Midbrain (tissue), 1 donor: ENCODE data around the gene MYO7B.
"Not testable (repeated sequence)": the region's sequence is repeated elsewhere in the genome, so short reads cannot be mapped to it uniquely, and the experiment has no call there.

ENCODE experiments used
- DNase-seq: peaks from one replicate; lab custom pipeline; 2025; lab: John Stamatoyannopoulos, UW

Gene MYO7B

DNA sequence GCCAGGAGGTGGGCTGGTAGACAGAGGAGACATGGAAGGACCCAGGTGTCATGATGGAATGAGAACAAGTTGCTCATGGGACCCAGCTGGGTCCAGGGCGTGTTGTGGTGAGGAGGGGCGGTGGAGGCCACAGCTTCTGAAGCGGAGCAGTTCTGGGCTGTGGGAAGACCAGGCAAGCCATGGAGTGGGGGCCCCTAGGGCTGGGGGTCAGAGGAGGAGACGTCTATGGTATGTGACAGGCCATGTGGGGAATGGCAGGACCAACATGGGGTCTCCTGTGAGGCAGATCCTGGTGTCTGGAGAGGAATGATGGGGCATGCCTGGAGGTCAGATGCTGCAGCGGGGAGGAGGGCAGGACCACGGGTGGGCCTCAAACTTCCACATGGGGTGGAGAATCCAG lies 16.9 kb downstream of the MYO7B start:
- no peak for DNase-seq

DNA sequence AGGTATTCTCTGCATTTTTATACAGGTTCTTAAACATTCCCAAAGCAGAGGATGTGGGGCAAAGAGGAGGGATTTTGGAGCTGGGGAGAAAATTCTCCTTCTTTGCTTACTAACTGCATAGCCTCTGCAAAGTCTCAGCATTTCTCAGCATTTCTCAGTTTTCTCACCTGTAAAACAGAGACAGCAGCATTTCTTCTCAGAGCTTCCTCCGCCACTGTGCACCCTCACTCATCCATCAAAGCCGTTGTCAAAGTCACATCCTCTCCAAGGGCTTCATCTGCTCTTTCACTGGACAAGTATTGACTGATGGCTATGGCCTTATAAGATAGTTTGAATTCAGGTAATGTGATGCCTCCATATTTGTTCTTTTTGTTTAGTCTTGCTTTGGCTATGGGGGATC lies 17.4 kb downstream of the MYO7B start:
- no peak for DNase-seq

DNA sequence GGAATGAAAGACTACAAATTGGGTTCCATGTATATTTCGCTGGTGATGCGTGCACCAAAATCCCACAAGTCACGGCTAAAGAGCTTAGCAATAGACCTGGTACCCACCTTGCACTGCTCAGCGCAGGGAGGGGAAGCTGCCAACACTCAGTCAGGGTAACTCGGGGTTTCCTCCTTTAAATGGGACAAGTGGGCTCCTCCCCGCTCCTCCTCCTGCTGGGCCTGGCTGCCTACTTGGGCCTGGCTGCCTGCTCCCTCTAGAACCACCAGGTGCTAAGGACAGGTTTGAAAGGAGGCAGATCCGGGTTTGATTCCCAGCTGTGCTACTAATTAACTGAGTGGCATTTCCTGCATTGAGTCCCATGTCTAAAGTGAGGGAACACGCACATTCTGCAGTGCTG lies 23.4 kb downstream of the MYO7B start:
- no peak for DNase-seq

DNA sequence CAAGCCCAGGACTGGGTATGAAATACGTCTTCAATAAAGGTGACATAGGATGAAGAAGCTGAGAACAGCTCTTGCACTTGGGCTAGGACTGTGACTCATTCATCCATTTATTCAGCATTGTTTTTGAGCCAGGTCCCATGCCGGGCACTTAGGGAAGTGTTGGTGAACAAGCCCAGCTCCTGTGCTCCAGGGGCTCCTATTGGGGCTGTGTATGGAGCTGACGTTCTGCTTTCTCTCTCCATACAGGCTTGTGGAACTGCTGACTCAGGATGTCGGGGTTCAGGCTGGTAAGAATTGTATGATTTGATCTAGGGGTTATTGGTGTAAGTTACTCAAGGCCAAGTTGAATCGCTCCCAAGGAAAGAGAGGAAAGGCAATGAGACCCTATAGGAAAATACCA lies 24.0 kb downstream of the MYO7B start:
- DNase-seq, result no peak

DNA sequence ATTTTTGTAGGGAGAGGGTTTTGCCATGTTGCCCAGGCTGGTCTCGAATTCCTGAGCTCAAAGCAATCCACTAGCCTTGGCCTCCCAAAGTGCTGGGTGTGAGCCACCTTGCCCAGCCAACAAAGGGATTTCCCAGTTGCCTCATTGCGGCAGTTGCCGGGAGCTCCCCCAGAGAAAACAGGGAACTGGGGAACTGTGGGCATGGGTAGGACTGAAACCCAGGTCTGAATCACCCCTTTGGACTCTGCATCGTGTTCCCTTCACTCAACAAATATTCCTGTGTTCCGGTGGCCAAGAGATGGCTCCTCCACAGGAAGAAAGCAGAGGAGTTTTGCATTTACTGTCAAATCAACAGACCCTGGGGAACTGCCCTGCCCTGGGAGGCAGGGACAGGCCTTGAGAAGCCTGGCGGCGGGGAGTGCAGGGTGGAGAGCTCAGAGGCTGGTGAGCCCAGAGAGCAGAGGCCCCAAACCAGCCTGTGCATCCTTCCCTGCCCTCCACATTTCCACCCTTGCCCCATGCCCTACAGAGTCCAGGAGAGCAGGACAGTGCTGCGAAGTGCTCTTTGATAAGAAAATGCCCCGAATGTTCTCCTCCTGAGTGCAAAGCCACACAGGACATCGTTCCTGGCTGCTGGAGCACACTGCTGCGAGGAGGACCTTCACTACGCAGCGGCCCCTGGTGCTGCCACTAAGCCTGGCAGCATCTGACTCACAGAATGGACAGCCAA lies 24.9 kb downstream of the MYO7B start:
- peak; percentile 72 for DNase-seq

DNA sequence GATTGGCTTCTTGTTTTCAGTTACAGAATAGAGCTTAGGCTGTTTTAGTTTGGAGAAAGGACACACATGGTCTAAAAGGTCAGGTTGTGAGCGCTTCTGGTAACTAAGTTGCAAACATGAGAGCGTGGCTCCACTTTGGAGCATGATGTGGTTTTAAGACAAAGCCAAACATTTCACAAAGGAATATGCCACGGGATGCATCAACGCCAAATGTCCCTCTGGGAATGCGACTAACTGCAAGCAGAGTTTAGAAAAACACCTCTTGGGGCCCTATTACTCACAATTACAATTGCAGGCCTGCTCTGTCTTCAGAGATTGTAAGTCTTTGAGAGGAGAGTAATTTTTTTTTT lies 25.4 kb downstream of the MYO7B start:
- no peak for DNase-seq

DNA sequence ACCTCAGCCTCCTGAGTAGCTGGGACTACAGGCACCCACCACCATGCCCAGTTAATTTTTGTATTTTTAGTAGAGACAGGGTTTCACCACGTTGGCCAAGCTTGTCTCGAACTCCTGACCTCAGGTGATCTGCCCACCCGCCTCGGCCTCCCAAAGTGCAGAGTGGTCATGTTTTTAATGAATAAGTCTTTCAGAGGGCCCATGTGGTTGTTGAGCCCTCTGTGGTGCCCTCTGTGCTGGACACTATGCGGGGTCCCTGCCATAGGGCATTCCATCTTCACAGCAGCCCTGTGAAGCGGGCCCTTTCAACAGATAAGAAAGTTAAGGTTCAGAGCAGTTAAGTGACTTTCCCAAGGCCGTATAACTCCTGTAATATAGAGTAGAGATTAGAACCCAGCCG lies 25.9 kb downstream of the MYO7B start:
- DNase-seq, result no peak

DNA sequence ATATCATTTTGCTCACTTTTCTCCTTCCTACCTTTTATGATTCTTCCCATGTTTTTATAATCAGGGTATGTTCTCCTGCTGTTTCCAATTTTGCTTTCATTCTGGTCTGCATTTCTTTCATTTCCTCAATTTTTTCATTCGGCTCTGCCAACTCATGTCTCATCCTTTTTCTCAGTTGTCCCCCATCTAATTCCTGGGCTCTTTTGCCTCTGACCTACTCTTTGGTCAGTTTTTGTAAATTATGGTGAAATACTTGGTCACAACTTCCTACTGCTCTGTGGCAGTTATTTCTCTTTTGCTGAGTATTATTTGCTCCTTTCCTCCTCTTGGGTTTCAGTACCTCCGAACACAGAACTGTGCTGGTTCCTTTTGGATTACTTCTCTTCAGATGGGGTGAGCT lies 27.5 kb downstream of the MYO7B start:
- DNase-seq, result no peak

DNA sequence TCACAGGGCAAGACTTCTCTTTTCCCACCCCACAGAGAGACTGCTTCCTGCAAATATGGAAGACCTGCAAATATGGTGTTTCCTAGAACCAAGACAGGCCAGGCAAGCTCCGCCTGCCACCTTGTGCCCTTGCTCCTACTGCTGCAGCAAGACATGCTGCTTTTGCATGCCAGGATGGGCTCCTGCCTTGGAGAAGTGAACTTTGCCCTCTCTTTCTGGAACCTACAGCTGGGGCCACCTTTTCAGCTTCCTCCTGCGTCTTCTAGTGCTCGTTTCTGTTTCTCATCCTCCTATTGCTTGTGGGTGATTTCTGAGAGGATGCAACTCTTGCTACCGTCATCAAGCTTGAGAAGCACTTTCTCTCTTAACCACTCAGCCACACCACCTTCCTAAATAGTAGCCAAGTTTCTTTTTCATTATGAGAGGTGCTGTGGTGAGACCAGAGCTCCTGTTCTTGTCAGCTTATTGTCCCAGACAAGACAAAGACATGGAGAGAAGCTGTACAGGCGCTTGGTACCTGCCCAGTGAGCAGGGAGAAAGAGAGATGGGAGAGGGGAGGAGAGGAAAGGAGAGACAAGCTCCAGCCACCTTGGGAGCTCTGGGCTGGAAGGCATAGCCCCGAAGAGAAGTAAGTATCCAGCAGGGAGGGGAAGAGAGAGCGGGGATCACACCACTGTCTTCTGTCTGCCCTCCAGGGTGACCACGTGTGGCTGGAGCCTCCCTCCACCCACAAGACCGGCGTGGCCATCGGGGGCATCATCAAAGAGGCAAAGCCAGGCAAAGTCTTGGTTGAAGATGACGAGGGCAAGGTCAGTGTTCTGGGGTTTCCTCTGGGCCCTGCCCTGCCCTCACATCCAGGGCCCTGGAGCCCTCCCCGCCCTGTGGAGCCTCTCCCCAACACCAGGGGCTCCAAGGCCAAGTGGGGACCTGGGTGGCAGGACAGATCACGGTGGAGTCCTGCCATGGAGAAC lies 28.3 kb downstream of the MYO7B start:
- no peak for DNase-seq

DNA sequence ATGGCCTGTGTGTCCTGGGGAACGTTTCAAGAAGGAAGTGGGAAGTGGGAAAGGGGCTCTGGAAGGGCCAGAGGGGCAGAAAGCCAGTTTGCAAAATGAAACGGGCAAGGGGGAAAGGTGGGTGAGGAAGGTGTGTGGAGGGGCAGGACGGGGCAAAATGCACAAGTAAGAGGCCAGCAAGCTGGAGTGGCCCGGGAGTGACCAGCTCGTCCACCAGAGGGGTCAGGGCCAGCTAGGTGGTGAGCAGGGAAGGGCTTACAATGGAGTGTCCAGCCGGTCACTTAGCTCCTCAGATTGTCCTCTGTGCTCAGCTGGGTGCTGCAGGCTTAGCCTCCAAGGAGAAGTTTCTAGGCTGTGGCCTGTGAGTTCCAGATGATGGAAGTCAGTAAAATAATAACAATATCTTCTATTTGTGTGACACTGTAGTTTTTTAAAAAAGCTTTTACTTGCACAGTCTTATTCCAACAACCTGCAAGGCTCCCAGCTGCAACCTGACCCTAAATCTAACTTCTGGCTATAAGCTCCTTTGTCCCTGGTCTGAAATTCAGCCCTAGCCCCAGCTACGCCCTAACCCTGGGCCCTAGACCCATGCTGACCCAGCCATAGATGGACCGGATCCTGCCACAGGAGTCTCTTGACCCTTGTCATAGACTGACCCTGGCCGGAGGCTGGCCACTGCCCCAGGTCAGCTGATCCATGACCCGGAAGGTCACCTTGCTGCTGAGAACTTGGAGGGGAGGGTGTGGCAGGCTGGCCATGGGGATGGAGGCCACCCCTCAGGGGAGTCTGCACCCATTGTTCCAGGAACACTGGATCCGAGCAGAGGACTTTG lies 29.2 kb downstream of the MYO7B start:
- no peak for DNase-seq

DNA sequence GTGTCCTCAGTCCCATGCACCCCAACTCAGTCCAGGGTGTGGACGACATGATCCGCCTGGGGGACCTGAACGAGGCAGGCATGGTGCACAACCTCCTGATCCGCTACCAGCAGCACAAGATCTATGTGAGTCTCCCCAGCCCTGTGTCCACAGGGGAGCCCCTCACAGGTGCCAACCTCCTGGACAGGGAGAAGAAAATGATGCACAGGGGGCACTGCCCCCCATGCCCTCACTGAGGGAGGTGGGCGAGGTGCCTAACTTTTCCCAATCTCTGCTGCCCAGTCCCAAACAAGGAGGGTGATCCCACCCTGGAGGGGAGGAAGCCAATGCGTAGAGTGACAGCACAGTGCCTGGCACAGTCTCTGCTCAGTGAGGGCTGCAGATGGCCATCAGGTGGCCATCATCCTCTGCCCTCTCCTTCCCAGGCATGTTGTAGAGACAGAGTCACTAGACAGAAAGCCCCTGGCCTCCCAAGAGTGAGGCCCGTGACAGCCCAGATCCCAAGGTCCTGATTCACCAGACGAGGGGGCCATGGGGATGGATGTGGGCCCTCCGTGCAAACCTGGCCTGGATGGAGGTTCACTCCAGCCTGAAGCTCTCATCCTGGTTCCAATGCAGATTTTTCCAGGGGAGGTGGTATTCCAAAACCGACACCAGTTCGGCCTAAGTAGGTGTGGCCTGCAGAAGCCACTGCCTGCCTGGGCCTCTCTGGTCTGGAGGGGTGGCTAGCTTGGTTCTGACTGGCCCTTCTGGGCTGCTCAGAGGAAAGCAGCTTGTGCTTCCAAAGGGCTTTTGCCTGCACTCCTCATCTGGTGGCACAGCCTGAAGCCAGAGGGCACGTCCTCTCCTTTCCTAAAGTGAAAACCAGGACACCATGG lies 30.0 kb downstream of the MYO7B start:
- DNase-seq, result no peak

DNA sequence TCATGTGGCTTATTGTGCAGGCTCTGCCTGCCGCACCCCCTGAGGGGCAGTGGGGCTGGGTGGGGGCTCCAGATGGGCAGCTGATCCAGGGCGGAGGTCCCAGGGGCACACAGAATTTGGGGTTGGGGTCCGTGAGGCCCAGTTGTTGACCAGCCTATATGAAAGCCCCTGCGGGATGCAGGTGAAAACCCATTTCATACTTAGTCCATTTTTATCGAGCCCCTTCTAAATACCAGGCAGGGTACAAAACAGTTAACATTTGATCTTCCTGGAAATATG lies 30.6 kb downstream of the MYO7B start:
- no peak for DNase-seq

DNA sequence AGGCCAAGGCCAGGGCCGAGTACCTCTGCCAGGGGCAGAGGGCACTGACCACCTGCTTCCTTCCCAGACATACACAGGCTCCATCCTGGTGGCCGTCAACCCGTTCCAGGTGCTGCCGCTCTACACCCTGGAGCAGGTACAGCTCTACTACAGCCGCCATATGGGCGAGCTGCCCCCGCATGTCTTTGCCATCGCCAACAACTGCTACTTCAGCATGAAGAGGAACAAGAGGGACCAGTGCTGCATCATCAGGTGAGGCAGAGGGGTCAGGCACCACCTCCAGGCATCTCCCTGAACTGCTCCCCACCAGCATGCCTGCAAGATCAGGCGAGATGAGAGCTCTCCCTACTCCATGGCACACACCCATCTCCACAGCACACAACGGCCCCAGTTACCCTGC lies 31.1 kb downstream of the MYO7B start:
- no peak for DNase-seq

DNA sequence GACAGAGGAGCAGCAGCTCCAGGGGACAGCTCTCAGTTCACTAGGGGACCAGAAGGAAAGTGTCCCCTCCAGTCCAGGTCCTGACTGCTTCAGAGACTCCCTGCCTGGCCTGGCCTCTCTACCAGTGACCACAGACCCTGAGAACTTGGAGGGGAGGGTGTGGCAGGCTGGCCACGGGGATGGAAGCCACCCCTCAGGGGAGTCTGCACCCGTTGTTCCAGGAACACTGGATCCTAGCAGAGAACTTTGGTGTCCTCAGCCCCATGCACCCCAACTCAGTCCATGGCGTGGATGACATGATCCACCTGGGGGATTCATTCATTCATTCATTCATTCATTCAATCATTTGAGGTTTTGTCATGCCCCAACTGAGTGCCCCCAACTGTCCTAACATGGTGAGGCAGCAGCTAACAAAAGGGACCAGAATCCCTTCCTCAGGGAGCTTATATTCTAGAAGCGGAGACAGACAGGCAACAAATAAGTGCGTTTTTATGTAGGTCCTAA lies 31.9 kb downstream of the MYO7B start:
- DNase-seq, result no peak

DNA sequence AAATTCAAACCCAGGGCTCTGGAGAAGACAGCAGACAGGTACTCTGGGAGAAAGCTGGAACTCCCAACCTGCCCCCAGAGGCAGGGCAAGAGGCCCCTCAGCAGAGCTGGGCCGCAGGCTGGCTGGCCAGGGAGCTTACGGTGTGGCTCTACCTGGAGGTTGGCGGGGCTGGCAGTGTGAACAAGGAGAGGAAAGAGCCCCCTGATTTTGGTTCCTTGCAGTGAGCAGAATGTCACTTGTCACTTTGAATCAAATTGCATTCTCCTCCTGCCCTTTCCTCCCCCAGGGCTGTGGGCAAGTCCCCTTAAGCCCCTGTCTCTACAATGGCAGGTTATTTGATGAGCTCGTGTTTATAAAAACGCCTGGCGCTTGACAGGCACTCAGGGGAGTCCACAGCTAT lies 32.6 kb downstream of the MYO7B start:
- DNase-seq, result no peak

DNA sequence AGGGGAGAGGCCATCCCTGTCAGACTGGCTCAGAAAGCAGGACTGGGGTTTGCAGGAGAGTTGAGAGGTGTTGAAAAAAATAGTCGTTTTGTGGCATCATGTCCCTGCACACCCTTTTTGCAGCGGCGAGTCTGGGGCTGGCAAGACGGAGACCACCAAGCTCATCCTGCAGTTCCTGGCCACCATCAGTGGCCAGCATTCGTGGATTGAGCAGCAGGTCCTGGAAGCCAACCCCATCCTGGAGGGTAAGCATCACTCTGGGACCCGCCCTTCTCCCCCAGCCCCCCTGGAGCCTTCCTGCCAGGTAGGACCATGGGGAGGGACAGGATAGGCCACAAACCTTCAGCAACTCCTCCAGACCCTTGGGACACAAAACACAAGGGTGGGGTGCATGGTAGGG lies 34.2 kb downstream of the MYO7B start:
- no peak for DNase-seq

DNA sequence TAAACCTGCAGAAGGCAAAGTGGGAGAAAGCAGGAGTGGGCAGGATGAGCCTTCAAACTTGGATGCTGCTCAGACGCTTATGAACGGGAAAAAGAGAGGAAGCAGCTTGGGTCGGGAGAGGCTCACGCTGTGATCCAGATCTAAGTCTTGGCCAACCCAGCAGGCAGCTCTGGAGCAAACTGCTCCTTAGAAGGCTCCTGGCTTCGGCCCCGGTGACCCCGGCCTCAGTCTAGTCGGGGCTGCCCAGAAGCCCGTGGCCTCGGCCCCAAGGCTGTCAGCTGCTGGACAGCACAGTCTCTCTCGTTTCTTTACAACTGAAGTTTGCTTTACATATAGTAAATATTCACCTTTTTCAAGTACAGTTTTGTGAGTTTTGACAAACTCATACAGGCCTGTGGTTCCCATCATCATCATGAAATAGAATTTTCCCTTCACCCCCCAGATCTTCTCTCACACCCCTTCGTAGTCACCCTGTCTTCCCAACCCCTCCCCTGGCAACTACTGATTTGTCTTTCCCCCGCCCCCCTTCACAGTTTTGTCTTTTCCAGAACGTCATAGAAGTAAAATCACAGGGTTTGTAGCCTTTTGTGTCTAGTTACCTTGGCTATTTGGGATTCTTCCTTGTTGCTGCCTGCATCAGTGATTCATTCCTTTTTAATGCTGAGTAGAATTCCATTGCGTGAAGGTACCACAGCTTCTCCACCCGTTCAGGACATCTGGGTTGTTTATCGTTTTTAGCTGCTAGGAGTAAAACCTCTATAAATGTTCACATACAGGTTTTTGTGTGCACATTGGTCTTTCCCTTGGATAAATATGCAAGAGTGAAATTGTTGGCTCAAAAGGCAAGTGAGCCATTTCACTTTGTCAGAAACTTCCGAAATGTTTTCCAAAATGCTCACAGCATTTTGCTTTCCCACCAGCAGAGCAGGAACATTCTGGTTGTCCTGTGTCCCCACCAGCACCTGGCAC lies 35.1 kb downstream of the MYO7B start:
- DNase-seq, result peak; percentile 18

DNA sequence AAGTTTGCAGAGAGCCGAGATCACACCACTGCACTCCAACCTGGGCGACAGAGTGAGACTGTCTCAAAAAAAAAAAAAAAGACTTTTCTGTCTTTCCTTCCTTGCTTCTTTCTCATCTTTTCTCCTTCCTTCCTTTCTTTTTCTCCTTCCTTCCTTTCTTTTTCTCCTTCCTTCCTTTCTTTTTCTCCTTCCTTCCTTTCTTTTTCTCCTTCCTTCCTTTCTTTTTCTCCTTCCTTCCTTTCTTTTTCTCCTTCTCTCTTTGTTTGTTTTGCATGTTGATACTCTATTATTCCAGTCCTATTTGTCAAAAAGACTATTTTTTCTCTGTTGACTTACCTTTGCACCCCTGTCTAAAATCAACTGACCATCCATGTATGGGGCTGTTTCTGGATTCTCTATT lies 36.9 kb downstream of the MYO7B start:
- DNase-seq, result not testable (repeated sequence)

DNA sequence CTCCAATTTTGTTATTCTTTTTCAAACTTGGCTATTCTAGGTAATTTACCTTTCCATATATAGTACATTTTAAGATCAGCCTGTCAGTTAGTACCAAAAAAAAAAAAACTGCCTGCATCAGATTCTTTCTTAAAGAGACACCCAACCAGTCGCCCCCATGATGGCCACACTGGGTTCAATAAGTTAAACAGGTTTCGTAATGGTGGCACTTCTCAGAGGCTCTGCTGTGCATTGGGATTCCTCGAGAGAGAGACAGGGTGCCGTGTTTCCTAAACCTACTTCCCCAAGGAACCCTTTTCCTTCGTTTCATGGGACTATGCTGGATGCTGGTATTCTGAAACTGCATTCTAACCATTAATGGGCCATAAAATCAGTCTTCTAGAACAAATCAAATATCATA lies 37.4 kb downstream of the MYO7B start:
- no peak for DNase-seq

DNA sequence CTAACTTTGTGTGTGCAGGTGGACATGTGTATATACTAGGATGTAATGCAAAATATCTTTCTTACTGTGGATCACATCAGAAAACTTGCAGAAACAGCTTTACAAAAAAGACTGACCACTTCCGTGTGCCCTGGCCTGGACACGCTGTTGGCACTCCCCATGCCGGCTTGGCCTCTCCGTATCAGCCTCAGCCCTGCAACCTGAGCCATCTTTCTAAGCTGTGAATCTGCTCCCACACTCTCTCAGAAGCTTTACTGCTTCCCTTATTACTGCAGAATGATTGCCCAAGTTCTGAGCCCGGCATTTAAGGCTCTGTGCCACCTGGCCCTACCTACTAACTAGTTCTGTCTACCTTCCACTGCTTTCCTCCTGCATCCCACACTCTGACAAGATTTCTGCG lies 37.8 kb downstream of the MYO7B start:
- DNase-seq, result no peak
